Measurements from ENCODE around the gene SV2B.

DNA sequence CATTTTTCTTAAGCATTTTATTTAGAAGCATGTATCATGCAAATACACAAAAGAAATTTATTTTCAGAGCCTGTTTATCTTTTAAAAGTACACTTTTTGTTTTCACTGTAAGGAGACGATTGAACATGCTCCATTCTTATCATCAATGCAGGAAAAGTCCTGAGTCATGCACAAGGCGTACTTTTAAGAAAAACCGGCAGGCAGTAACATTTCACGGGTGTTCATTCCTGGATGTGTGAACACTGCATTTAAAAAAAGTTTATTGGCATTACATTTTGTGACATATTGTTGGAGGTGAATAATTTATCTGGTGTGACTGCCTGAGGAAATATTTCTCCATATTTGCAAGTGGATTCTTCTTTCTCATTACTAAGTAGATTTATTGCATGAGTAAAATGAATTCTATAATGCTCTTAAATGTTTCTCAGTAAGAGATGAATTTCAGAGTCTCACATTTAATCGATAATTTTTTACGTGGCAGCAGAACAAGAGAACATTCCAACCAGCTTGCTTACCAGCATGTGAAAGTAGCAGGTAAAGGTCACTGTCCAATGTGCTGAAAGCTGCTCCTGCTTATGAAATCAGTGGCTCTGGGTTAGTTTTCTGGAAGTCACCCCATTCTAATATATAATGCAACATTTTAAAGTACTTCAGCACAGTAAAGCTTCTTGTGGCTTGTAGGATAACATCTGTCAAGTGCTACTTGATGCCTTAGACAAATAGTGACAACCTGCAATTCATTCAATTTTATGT is 87.0 kb downstream of the SV2B start:
- TF ChIP-seq, protein P1, sequence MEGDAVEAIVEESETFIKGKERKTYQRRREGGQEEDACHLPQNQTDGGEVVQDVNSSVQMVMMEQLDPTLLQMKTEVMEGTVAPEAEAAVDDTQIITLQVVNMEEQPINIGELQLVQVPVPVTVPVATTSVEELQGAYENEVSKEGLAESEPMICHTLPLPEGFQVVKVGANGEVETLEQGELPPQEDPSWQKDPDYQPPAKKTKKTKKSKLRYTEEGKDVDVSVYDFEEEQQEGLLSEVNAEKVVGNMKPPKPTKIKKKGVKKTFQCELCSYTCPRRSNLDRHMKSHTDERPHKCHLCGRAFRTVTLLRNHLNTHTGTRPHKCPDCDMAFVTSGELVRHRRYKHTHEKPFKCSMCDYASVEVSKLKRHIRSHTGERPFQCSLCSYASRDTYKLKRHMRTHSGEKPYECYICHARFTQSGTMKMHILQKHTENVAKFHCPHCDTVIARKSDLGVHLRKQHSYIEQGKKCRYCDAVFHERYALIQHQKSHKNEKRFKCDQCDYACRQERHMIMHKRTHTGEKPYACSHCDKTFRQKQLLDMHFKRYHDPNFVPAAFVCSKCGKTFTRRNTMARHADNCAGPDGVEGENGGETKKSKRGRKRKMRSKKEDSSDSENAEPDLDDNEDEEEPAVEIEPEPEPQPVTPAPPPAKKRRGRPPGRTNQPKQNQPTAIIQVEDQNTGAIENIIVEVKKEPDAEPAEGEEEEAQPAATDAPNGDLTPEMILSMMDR (IDR thresholded peaks at IDR 0.05) = no peak
- no peak for TF ChIP-seq POLR2A (IDR thresholded peaks at IDR 0.05)

Data from lower leg skin (tissue), 3 donors.